Suprapubic skin (tissue), 4 donors: ENCODE data around the gene RNF166. TPM values are rescaled to one million over a fixed set of nuclear protein-coding genes. Genes with fewer than 3 reads are reported as not detected.

ENCODE experiments used
- DNase-seq, 2 donors: peaks; one replicate each; pipeline ENCODE4 v3.0.0-alpha.2; 2019; ENCODE audit warnings: low spot score in 2 of 2
- H3K27ac ChIP-seq: fragments of 200-600 bp; sonication (generic); one replicate; pipeline ENCODE4 v1.5.1; 2019
- H3K27me3 ChIP-seq: fragments of 200-600 bp; sonication (generic); one replicate; pipeline ENCODE4 v1.5.1; 2019
- H3K36me3 ChIP-seq: fragments of 200-600 bp; sonication (generic); one replicate; pipeline ENCODE4 v1.5.1; 2019
- H3K4me1 ChIP-seq: fragments of 200-600 bp; sonication (generic); one replicate; pipeline ENCODE4 v1.5.1; 2019
- H3K4me3 ChIP-seq: fragments of 200-600 bp; sonication (generic); one replicate; pipeline ENCODE4 v1.5.1; 2019; ENCODE audit warnings: mild to moderate bottlenecking
- H3K9me3 ChIP-seq: fragments of 200-600 bp; sonication (generic); one replicate; pipeline ENCODE4 v1.5.1; 2019
- EP300 ChIP-seq: sonication (generic); formaldehyde crosslinking; IDR thresholded peaks from one replicate; pipeline ENCODE4 v1.6.1; 2017; ENCODE audit warnings: antibody characterized with exemption
- POLR2A ChIP-seq, 2 donors: fragments of 450-650 bp; IDR thresholded peaks; one replicate each; pipeline ENCODE4 v1.6.1; 2017; ENCODE audit warnings: antibody characterized with exemption in 2 of 2, mild to moderate bottlenecking in 2 of 2, moderate library complexity in 2 of 2
- POLR2AphosphoS5 ChIP-seq, 3 donors: sonication (generic); formaldehyde crosslinking; IDR thresholded peaks; one replicate each; pipeline ENCODE4 v1.6.1; 2017; ENCODE audit warnings: antibody characterized with exemption in 3 of 3
- WGBS: methylation state at CpG from one replicate; pipeline ENCODE4 v1.1.5; 2018; 5-methylcytosine and 5-hydroxymethylcytosine counted together
- total RNA-seq, 4 donors: library from RNA; depleted of rRNA; stranded (reverse); fragments of >200 nt; gene quantifications; one replicate each; pipeline ENCODE4 v1.1.0, GENCODE V29; 2016
- TF ChIP-seq, protein P1 (sequence below), 2 donors: fragments of 200-600 bp in 1 of 2; fragments of 450-650 bp in 1 of 2; sonication (generic) in 1 of 2; IDR thresholded peaks; one replicate each; pipeline ENCODE4 v1.5.1; 2016 to 2019; ENCODE audit warnings: antibody characterized with exemption in 2 of 2, mild to moderate bottlenecking in 1 of 2, moderate library complexity in 1 of 2

RNF166 gene
- total RNA-seq, 4 donors from 2014 or later: 12.4 to 15.8 (median 14.6) TPM

DNA sequence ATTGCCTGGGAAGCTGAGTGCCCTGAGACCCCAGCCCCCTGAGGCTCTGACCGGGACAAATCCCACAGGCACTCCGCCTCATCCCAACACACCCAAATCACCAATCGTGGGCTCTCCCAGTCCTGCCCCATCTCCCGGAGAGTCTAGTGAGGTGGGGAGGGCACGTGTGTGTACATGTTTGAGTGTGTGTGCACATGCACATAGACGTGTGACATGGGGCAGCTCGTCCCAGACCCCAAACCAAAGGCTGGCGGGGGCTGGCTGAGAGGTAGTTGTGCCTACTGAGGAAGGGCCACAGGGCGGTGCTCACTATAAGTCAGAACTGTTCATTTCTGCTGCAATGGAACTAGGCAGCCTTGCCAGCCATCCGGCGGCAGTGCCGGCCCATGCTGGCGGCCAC is 28.5 kb downstream of the RNF166 start:
- Histone ChIP-seq H3K27ac (no peak overlapping the region), H3K4me3 (no peak overlapping the region), H3K36me3 (no peaks in the 10 kb centered on the region), H3K4me1 (peaks cover 10% of the 10 kb centered on the region), H3K27me3 (peaks cover 40% of the 10 kb centered on the region), H3K9me3 (no peaks in the 10 kb centered on the region)
- DNase-seq: no peak
- WGBS: 61% methylated on average over 9 of the region's 13 CpGs
- no peak for TF ChIP-seq EP300

DNA sequence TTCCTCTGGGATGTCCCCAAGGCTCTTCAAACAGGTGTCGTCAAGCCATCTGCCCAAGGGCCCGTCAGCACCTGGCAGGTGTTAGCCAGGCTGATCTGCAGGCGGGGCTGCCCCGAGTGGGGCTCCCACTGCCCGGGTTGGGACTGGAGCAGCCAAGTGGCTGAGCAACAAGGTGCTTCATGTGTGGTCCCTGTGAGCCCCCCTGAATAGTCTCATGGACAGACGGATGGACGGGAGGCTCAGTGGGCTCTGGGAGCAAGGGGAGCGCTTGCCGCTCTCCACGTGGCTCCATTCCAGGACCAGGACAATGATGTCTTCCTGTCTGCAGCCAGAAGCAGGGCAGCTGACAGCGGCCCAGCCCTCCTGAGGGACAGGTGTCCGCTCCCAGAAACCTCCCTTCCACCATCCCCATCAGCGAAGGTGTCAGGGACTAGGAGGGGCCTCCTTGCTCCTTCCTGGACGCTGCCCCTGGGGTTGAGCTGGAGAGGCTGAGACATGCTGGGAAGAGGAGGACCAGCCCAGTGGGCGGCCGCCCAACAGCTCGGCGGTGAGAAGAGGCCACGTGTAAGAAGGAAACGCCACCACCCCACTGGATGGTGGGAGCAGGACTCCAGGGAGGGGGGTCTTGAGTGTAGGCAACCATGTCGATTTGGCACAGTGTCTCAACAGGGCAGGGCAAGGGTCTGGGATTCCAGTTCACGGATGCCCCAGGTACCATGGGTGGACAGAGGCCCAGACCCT is 29.5 kb downstream of the RNF166 start:
- peaks cover 5% of the 10 kb centered on the region for H3K4me1 ChIP-seq
- no peak for DNase-seq
- TF ChIP-seq EP300 (no peak), POLR2A (IDR thresholded peaks at IDR 0.05) (no peak), POLR2AphosphoS5 (IDR thresholded peaks at IDR 0.05) (no peak)
- TF ChIP-seq, protein P1, sequence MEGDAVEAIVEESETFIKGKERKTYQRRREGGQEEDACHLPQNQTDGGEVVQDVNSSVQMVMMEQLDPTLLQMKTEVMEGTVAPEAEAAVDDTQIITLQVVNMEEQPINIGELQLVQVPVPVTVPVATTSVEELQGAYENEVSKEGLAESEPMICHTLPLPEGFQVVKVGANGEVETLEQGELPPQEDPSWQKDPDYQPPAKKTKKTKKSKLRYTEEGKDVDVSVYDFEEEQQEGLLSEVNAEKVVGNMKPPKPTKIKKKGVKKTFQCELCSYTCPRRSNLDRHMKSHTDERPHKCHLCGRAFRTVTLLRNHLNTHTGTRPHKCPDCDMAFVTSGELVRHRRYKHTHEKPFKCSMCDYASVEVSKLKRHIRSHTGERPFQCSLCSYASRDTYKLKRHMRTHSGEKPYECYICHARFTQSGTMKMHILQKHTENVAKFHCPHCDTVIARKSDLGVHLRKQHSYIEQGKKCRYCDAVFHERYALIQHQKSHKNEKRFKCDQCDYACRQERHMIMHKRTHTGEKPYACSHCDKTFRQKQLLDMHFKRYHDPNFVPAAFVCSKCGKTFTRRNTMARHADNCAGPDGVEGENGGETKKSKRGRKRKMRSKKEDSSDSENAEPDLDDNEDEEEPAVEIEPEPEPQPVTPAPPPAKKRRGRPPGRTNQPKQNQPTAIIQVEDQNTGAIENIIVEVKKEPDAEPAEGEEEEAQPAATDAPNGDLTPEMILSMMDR (IDR thresholded peaks at IDR 0.05): no peak
- peaks cover 34% of the 10 kb centered on the region for H3K27me3 ChIP-seq
- WGBS: 78% methylated on average over 13 of the region's 22 CpGs
- H3K4me3 ChIP-seq: no peak overlapping the region
- no peaks in the 10 kb centered on the region for H3K9me3 ChIP-seq
- no peak overlapping the region for H3K27ac ChIP-seq
- H3K36me3 ChIP-seq: no peaks in the 10 kb centered on the region

DNA sequence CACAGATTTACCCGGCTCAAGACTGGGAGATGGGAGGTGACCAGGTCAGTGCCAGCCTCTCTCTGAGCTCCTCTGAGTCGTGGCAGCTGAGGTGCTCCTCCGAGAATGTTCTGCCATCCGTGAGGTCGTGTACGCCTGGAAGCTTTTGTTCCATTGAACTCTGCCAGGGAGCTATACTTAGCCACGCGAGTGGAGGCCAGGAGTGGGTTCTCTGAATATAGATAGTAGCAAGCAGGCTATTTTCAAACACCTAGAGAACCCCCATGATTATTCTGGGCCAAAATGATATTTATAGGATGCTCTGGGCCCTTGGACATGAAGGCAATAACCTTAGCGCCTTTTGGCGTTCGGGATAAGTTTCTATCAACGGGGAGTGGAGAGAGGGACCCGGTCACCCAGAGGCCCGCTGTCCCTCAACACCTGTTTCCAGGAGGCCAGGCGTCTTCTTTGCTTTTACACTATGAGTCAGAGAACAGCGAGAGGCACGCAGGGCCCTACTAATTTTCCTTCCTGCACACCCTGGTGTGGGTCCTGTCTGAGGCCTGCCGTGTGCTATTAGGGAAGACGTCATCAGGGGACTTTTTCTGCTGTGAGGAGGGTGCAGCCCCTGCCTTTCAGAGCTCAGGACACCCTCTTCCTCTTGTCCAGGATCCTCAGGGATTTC is 32.4 kb downstream of the RNF166 start:
- Histone ChIP-seq H3K4me1 (no peaks in the 10 kb centered on the region), H3K36me3 (no peaks in the 10 kb centered on the region), H3K9me3 (no peaks in the 10 kb centered on the region), H3K27ac (no peak overlapping the region), H3K4me3 (no peak overlapping the region), H3K27me3 (peaks cover 18% of the 10 kb centered on the region)
- DNase-seq: no peak
- WGBS: 97% methylated on average over 18 of the region's 19 CpGs
- TF ChIP-seq POLR2AphosphoS5 (IDR thresholded peaks at IDR 0.05) (no peak), EP300 (no peak), POLR2A (IDR thresholded peaks at IDR 0.05) (no peak)
- TF ChIP-seq, protein P1 (IDR thresholded peaks at IDR 0.05): no peak

DNA sequence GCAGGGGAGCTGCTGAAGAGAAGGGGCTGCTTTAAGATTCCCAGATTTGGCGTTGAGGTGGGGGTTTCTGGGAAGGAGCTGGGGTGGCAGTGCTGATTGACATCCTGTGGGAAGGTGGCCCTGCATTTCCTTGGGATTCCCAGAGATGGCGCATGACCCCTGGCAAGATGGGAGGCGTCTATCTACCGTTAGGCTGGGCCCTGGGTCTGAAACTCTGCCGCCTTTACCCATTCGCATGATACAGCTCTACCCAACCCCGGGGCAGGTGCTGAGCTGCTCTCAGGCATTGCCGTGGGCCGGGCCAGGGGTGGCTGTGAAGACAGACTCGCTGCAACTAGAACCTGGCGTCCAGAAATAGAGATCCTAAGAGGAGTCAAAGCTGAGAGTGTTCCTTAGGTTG is 33.4 kb downstream of the RNF166 start:
- TF ChIP-seq POLR2AphosphoS5 (IDR thresholded peaks at IDR 0.05) (no peak), POLR2A (IDR thresholded peaks at IDR 0.05) (no peak), EP300 (no peak)
- TF ChIP-seq, protein P1 (IDR thresholded peaks at IDR 0.05): no peak
- no peak overlapping the region for H3K27ac ChIP-seq
- H3K4me1 ChIP-seq: no peaks in the 10 kb centered on the region
- WGBS: 58% methylated on average over 11 of the region's 11 CpGs
- H3K9me3 ChIP-seq: no peaks in the 10 kb centered on the region
- H3K4me3 ChIP-seq: no peak overlapping the region
- H3K27me3 ChIP-seq: peaks cover 8% of the 10 kb centered on the region
- DNase-seq: no peak
- H3K36me3 ChIP-seq: no peaks in the 10 kb centered on the region

DNA sequence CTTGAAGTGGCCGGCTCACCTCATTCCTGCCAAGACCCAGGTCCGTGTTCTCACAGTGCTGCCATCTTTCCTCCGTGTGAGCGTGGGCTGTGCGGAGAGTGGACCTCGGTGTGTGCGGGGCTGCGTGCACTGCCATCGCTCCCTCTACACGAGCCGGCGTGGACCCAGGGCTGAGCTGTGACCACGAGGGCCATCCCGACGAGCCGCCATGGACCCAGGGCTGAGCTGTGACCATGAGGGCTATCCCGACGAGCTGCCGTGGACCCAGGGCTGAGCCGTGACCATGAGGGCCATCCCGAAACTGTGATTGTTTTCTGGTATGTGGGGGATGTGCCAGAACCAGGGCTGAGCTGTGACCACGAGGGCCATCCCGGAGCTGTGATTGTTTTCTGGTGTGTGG is 34.4 kb downstream of the RNF166 start:
- Histone ChIP-seq H3K9me3 (no peaks in the 10 kb centered on the region), H3K27ac (no peak overlapping the region), H3K36me3 (no peaks in the 10 kb centered on the region), H3K4me1 (no peaks in the 10 kb centered on the region), H3K4me3 (no peak overlapping the region), H3K27me3 (peaks cover 3% of the 10 kb centered on the region)
- TF ChIP-seq POLR2A (IDR thresholded peaks at IDR 0.05): no peak
- no peak for TF ChIP-seq EP300
- TF ChIP-seq, protein P1 (IDR thresholded peaks at IDR 0.05): no peak
- no peak for TF ChIP-seq POLR2AphosphoS5 (IDR thresholded peaks at IDR 0.05)
- 94% methylated on average over 12 of the region's 23 CpGs for WGBS
- no peak for DNase-seq
